Measurements from ENCODE around the gene PYDC2.
"Not testable (repeated sequence)": the region's sequence is repeated elsewhere in the genome, so short reads cannot be mapped to it uniquely, and the experiment has no call there.

PYDC2 gene

DNA sequence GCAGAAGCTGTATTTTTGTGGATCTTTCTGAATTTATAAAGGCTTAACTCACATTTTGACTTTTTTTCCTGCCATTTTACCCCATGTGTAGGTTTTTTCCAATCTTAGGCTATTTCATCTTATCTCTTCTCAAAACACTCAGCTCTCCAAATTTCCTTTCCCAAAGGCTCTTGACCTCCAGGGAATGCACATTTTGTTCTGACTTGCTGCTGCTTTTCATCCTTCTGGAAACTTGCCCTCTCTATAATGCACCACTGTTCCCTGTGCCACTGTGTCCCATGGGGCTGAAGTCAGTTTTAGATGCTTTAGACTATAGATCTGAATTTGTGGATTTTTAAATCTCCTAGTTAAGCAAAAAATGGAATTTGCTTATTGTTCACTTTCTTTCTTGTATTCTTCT lies 9.1 kb downstream of the PYDC2 start:
- no peak for DNase-seq (ENCODE audit: low read depth)

DNA sequence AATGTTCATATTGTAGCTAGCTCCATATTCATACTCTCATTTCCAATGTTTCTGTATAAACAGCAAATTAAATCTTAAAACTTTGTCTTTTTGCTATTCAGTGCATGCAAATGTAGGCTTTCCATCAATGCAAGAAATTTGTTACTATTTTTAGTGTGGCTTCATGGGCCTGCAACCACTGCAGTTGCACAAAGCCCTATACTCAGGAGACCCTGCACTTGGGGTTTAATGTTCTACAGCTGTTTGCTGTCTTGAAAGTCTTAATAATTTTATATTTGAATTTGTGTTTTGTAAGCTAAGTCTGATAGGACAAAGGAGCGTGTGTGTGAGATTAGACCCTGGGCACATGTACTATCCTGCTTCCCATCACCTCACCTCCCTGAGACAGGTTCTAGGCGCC lies 9.6 kb downstream of the PYDC2 start:
- DNase-seq (ENCODE audit: low read depth): no peak

DNA sequence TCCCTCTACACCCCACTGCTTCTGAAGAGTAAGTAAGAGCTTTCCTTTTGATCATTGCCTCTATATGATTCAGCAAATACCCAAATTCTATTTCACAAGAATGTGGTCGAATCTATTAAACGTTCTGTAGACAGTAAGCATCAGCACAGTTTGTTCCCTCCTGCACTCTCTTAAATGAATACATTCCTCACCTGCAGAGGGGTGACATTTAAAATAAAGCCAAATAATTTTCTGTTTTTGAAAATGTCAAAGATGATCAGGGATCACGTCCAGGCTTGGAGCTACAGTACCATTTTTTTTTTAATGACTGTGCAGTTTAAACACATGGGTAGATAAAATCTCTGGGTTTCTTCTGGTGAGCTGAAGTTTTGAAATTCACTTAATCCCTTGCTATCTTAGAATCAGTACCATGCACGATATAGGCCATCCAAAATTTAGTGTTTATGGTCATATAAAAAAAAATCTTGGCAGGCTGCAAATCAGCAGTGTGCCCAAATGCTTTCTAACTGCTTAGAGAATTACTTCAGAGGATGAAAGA lies 12.8 kb downstream of the PYDC2 start:
- no peak for DNase-seq (ENCODE audit: low read depth)

DNA sequence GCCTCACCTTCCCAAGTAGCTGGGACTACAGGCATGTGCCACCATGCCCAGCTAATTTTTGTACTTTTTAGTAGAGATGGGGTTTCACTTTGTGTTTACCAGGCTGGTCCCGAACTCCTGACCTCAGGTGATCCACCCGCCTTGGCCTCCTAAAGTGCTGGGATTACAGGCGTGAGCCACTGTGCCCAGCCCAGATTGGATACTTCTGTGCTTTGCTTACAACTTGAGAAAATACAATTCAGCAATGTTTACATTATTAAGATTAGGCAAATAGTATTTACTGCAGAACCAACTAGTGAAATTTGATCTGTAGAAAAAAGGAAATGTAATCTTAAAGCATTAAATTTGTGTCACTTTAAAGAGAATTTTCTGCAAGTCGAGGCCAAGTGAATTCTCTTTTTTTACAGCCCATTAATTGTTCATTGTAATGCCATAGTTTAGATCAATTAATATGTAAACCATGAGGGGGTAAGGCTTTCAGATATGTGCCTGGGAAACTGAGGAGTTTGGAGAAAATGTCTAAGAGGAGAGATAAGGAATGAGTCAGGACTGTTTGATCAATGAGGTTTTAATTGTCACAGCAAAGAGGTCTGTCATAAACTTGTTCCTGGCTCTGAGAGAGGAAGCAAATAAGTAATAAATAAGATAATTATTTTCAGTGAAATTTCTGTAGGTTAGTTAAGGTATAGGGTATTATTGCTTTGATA lies 15.3 kb downstream of the PYDC2 start:
- no peak for DNase-seq (ENCODE audit: low read depth)

DNA sequence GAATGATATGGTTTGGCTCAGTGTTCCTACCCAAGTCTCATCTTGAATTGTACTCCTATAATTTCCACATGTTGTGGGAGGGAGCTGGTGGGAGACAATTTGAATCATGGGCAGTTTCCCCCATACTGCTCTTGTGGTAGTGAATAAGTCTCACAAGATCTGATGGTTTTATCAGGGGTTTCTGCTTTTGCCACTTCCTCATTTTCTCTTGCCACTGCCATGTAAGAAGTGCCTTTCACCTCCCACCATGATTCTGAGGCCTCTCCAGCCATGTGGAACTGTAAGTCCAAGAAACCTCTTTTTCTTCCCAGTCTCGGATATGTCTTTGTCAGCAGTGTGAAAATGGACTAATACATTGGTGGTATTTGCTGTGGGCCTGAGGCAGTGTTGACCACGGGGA lies 23.0 kb downstream of the PYDC2 start:
- DNase-seq (ENCODE audit: low read depth): not testable (repeated sequence)

DNA sequence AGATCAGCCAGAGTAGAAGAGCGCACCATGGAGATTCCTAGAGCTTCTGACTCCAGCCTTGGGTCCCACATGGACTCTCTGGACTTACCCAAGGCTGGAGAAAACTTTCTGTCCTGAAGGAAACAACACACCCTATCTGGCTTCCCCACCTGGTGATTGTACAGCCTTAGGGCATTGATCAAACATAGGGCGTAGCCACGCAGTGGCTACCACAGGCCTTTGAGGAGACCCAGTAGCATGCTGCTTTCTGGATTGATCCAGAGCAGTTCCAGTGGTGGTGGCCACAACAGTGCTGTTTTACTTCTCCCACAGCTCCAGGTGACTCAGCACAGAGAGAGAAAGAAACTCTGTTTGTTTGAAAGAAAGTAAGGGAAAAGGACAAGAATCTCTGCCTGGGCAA lies 23.5 kb downstream of the PYDC2 start:
- no peak for DNase-seq (ENCODE audit: low read depth)

DNA sequence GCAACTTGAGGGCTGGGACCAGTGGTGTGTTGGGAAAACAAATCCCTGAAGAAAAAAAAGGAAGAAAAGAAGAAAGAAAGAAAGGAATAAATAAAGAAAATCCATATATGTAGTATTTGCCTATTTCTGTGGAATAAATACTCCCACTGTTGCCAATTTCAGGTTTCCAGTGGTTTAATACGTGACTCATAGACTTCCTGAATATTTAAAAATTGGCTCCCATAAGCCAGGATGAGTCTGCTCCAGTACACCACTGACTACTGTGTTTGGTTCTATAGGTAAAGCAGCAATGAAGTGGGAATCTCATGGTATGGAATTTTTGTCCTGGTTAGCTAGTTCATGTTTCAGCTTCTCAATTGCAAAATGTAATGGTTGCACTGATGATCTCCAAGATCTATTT lies 31.6 kb downstream of the PYDC2 start:
- no peak for DNase-seq (ENCODE audit: low read depth)

DNA sequence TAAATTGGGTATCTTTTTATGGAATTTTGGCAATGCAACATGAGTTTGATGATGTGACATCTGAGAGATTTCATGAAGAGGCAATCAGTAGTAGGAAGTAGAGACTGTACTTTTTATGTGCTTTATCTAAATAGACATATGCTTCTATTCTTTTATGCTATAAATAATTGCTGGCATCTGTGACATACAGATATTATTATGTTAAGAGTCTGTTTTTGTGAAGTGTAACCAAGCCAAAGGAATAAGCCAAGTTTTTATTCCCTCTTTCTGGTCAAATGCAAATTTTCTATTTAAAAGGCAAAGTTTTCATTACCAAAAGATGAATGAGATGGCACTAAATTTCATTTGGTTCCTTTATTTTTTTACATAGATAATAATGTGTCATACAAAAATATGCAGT lies 32.4 kb downstream of the PYDC2 start:
- no peak for DNase-seq (ENCODE audit: low read depth)

DNA sequence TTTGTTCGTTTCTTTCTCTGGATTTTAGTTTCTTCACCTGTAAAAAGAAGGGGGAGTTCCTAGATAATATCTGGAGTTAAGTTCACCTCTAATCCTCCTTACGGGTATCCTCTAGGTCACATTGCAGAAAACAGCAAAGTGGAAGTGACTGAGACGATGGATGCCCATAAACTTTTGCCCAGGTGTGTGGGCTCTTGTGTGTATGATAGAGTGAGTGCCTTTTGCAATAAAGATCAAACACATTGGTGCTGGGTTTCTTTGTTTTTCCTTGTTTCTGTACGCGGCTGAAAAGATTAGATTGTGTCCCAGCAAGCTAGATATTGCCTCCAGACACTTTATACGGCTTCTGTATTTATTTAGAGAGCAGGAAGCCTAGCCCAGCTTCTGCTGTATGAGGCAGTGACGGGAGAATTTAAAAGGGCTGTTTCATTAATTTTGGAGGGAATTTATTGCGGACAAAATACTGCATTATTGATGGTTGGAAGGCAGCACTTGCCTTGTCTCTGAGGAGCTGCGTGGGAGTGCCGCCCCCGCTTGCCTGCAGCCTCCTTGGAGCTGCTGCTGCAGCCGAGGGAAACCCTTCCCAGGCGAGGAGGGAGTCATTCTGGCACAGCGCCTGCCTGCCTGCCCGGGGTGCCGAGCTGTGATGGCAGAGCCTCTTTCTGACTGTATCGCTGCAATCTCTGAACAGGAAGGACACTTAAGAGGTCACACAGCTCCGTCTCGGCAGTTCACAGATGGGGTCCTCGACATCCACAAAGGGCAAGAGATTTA lies 38.5 kb downstream of the PYDC2 start:
- DNase-seq (ENCODE audit: low read depth): no peak

DNA sequence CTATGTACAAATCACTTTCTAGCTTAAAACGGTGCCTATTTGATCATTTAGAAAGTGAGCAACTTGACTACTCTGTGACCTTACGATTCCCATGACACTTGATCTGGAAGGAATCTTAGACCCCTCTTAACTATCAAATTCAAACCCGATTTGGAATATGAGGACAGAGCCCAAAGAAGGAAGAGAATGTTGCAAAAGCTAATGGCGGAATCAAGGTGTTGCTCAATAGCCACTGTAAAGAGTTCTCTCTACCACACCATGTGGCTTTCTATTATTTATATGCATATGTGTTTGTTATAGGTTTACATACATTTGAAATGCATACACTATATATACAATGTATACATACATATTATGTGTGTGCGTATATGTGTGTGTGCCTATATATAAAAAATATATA lies 39.9 kb downstream of the PYDC2 start:
- DNase-seq (ENCODE audit: low read depth): no peak

DNA sequence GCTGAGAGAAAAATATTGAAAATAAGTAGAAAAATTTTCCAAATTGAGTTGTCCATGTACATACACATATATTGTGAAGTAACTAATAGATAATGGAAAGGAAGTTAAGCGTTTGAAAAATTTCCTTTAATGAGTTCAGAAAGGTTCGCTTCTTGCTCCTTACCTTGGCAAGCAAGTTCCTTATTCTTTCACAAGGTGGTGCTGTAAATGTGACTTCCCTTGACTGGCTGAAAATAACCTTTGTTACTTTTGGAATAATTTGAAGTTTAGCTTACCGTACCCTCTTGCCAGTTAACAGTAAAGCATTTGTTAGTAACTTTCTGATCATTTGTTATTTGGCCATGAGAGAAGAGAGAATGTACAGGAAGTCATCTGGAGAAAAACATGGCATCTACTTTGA lies 41.6 kb downstream of the PYDC2 start:
- DNase-seq (ENCODE audit: low read depth): no peak

DNA sequence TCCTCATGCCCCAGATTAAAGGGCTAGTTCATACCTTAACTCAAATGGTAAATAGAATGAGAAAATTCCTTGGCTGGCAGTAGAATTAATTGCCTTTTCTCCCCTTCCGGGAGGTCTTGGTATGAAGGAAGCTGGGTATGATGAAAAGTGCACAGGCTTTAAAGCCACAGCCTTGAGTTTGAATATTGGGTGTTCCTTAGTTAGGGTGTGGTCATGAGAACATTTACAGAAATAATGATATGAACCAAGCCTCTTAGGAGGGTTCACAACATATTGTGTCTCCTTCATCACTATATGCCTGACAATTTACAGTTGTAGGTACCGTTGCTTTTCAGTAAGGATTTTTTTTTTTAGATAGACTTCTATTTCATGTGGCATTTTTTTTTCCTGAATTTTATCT lies 48.1 kb downstream of the PYDC2 start:
- no peak for DNase-seq (ENCODE audit: low read depth)
